GM12873 (cell line): ENCODE data around the gene CLEC4D.

Experiments used
- CTCF ChIP-seq: IDR thresholded peaks from 2 replicates; pipeline ENCODE4 v1.5.1; 2012; ENCODE audit warnings: low read depth, mild to moderate bottlenecking, moderate library complexity, low read length, control low read depth; ENCODE audit not compliant: insufficient read depth; ENCODE audit errors: missing control alignments

Gene CLEC4D

GRCh38 chr12:8491646-8492530, 21.4 kb upstream of the CLEC4D start:
- TF ChIP-seq CTCF = no peak

DNA sequence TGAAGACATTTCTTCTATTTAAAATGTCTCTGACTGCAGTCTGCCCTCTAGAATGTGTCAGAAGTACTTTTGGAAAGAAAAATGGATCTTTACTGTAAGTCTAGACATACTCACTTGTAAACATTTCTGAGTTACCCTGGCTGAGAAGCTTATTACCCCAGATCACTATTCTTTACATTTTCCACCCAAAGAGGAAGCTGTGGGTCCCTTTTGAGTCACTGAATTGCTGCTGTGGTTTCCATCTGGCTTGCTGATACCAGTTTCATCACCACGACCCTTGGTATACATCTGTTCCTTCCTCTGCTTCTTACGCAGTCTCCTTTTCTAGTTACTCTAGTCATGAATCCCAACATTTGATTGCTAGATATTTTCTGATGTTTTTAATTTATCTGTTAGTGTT, 20.2 kb upstream of the CLEC4D start:
- TF ChIP-seq CTCF = no peak

- peak; percentile 29 for TF ChIP-seq CTCF
These were observed 13.7 kb upstream of the CLEC4D start for GRCh38 chr12:8499616-8500015.

- TF ChIP-seq CTCF = no peak
These were observed 11.6 kb upstream of the CLEC4D start for GRCh38 chr12:8501720-8502119.

GRCh38 chr12:8504351-8504750, 9.0 kb upstream of the CLEC4D start:
- no peak for TF ChIP-seq CTCF

DNA sequence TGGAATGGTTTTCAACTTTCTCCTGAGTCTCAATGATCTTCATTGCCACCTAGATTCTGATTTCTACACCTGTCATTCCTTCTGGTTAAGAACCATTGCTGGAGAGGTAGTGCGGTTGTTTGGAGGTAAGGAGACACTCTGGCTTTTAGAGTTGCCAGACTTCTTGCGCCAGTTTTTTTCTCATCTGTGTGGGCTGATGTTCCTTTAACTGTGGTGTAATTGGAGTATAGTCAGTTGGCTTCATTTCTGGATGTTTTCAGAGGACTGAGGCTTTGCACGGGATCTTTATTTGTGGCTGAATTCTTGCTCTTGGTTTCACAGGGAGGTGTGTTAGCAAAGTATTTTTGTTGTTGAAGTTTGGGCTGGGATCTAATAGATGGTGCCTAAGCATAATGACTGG, 5.7 kb upstream of the CLEC4D start:
- TF ChIP-seq CTCF = no peak

DNA sequence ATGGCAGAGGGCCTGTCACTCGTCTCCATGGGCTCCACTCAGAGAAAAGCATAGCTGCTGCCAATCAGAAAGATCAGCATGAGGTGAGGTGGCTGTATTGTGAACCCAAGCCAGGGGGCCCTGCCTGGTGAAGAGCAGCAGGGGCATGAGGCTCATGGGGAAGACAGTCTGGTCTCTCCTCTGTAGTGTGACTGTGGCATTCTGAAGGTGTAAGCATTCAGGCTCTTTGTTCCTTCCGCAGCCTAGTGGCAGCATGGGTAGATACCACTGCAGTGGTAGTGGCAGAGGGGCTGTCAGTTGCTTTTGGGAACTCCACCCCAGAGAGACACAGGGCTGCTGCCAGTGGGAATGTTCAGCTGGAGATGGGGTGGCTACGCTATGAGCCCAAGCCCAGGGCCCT, 5.1 kb upstream of the CLEC4D start:
- TF ChIP-seq CTCF = no peak
